ENCODE results near the gene CEP128.
"Not testable (repeated sequence)": the region's sequence is repeated elsewhere in the genome, so short reads cannot be mapped to it uniquely, and the experiment has no call there.

Gene CEP128

GRCh38 chr14:80927083-80927989 lies 14.2 kb downstream of the CEP128 start:
- no peaks in the 10 kb centered on the region for H3K9me3 ChIP-seq (ENCODE audit: control insufficient read depth in 1 of 2, low read length in 2 of 2)
- no peaks in the 10 kb centered on the region for H3K27me3 ChIP-seq (ENCODE audit: low read depth, low read length)
- H3K4me1 ChIP-seq (ENCODE audit: control insufficient read depth in 1 of 2, insufficient read depth in 2 of 2, low read length in 2 of 2), result no peaks in the 10 kb centered on the region
- H3K36me3 ChIP-seq (ENCODE audit: control insufficient read depth in 1 of 2, insufficient read depth in 2 of 2, low read length in 2 of 2), result no peaks in the 10 kb centered on the region
- H3K4me3 ChIP-seq (ENCODE audit: low read depth in 1 of 2, low read length in 2 of 2), result no peak overlapping the region
- H3K27ac ChIP-seq (ENCODE audit: low read length), result no peak overlapping the region

- Histone ChIP-seq H3K27ac (ENCODE audit: low read length) (no peak overlapping the region), H3K4me1 (ENCODE audit: control insufficient read depth in 1 of 2, insufficient read depth in 2 of 2, low read length in 2 of 2) (no peaks in the 10 kb centered on the region), H3K4me3 (ENCODE audit: low read depth in 1 of 2, low read length in 2 of 2) (no peak overlapping the region), H3K36me3 (ENCODE audit: control insufficient read depth in 1 of 2, insufficient read depth in 2 of 2, low read length in 2 of 2) (no peaks in the 10 kb centered on the region), H3K9me3 (ENCODE audit: control insufficient read depth in 1 of 2, low read length in 2 of 2) (no peaks in the 10 kb centered on the region), H3K27me3 (ENCODE audit: low read depth, low read length) (no peaks in the 10 kb centered on the region)
These were observed 15.0 kb downstream of the CEP128 start for GRCh38 chr14:80926397-80927082.

- H3K9me3 ChIP-seq (ENCODE audit: control insufficient read depth in 1 of 2, low read length in 2 of 2), result no peaks in the 10 kb centered on the region
- H3K27me3 ChIP-seq (ENCODE audit: low read depth, low read length), result no peaks in the 10 kb centered on the region
- no peaks in the 10 kb centered on the region for H3K4me1 ChIP-seq (ENCODE audit: control insufficient read depth in 1 of 2, insufficient read depth in 2 of 2, low read length in 2 of 2)
- H3K36me3 ChIP-seq (ENCODE audit: control insufficient read depth in 1 of 2, insufficient read depth in 2 of 2, low read length in 2 of 2), result no peaks in the 10 kb centered on the region
- H3K27ac ChIP-seq (ENCODE audit: low read length), result no peak overlapping the region
- no peak overlapping the region for H3K4me3 ChIP-seq (ENCODE audit: low read depth in 1 of 2, low read length in 2 of 2)
These were observed 17.0 kb downstream of the CEP128 start for GRCh38 chr14:80924365-80925103.

GRCh38 chr14:80923368-80923767 lies 18.2 kb downstream of the CEP128 start:
- H3K36me3 ChIP-seq (ENCODE audit: control insufficient read depth in 1 of 2, insufficient read depth in 2 of 2, low read length in 2 of 2), result no peaks in the 10 kb centered on the region
- no peaks in the 10 kb centered on the region for H3K9me3 ChIP-seq (ENCODE audit: control insufficient read depth in 1 of 2, low read length in 2 of 2)

GRCh38 chr14:80919622-80920021 lies 21.9 kb downstream of the CEP128 start:
- Histone ChIP-seq H3K36me3 (ENCODE audit: control insufficient read depth in 1 of 2, insufficient read depth in 2 of 2, low read length in 2 of 2) (peaks cover 0 to 15% of the 10 kb centered on the region in 2 donors), H3K4me1 (ENCODE audit: control insufficient read depth in 1 of 2, insufficient read depth in 2 of 2, low read length in 2 of 2) (no peaks in the 10 kb centered on the region), H3K27me3 (ENCODE audit: low read depth, low read length) (no peaks in the 10 kb centered on the region), H3K9me3 (ENCODE audit: control insufficient read depth in 1 of 2, low read length in 2 of 2) (no peaks in the 10 kb centered on the region), H3K4me3 (ENCODE audit: low read depth in 1 of 2, low read length in 2 of 2) (no peak overlapping the region), H3K27ac (ENCODE audit: low read length) (no peak overlapping the region)

More at GRCh38 chr14:80923368-80923767, 18.2 kb downstream of the CEP128 start:
- no peaks in the 10 kb centered on the region for H3K4me1 ChIP-seq (ENCODE audit: control insufficient read depth in 1 of 2, insufficient read depth in 2 of 2, low read length in 2 of 2)
- no peak overlapping the region for H3K27ac ChIP-seq (ENCODE audit: low read length)
- no peak overlapping the region for H3K4me3 ChIP-seq (ENCODE audit: low read depth in 1 of 2, low read length in 2 of 2)
- H3K27me3 ChIP-seq (ENCODE audit: low read depth, low read length), result no peaks in the 10 kb centered on the region

DNA sequence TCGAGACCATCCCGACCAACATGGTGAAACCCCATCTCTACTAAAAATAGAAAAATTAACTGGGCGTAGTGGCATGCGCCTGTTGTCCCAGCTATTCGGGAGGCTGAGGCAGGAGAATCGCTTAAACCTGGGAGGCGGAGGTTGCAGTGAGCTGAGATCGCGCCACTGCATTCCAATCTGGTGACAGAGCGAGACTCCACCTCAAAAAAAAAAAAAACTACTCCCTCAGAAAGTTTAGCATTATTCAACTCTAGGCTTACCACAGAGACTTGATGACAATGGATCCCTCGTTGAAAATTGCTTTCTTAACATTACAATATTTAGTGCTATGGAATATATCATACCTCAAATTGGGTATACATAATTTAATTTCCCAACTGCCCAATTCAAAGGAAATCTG lies 29.5 kb downstream of the CEP128 start:
- H3K27ac ChIP-seq (ENCODE audit: low read length), result not testable (repeated sequence)

DNA sequence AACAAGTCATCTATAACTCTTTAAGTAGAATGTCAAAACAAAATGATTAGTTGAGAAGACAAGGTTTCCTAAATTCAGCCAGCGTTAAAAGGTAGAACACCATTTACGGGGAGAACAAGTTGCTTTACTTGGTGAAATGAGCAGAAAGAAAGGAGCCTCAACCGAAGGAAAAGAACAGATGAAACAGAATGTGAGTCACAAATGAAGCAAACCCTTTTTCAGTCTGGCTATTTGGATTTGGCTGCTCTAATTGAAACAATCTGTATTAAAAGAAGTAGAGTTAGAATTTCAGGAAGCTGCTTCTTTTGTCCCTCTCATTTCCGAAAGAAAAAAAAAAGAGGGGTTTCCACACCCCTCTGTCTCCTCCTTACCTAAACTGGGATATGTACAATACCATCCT lies 34.6 kb downstream of the CEP128 start:
- H3K4me3 ChIP-seq (ENCODE audit: low read depth in 1 of 2, low read length in 2 of 2), result no peak overlapping the region
- no peaks in the 10 kb centered on the region for H3K4me1 ChIP-seq (ENCODE audit: control insufficient read depth in 1 of 2, insufficient read depth in 2 of 2, low read length in 2 of 2)
- H3K27ac ChIP-seq (ENCODE audit: low read length), result no peak overlapping the region
- H3K9me3 ChIP-seq (ENCODE audit: control insufficient read depth in 1 of 2, low read length in 2 of 2), result no peaks in the 10 kb centered on the region
- no peaks in the 10 kb centered on the region for H3K27me3 ChIP-seq (ENCODE audit: low read depth, low read length)
- H3K36me3 ChIP-seq (ENCODE audit: control insufficient read depth in 1 of 2, insufficient read depth in 2 of 2, low read length in 2 of 2), result no peaks in the 10 kb centered on the region

More for the DNA sequence above, 29.5 kb downstream of the CEP128 start:
- H3K4me3 ChIP-seq (ENCODE audit: low read depth in 1 of 2, low read length in 2 of 2); H3K4me1 ChIP-seq (ENCODE audit: control insufficient read depth in 1 of 2, insufficient read depth in 2 of 2, low read length in 2 of 2); H3K27me3 ChIP-seq (ENCODE audit: low read depth, low read length); H3K9me3 ChIP-seq (ENCODE audit: control insufficient read depth in 1 of 2, low read length in 2 of 2): not testable (repeated sequence)
- peaks cover 0 to 15% of the 10 kb centered on the region in 2 donors for H3K36me3 ChIP-seq (ENCODE audit: control insufficient read depth in 1 of 2, insufficient read depth in 2 of 2, low read length in 2 of 2)

- Histone ChIP-seq H3K9me3 (ENCODE audit: control insufficient read depth in 1 of 2, low read length in 2 of 2) (no peaks in the 10 kb centered on the region), H3K27me3 (ENCODE audit: low read depth, low read length) (no peaks in the 10 kb centered on the region), H3K36me3 (ENCODE audit: control insufficient read depth in 1 of 2, insufficient read depth in 2 of 2, low read length in 2 of 2) (no peaks in the 10 kb centered on the region), H3K4me1 (ENCODE audit: control insufficient read depth in 1 of 2, insufficient read depth in 2 of 2, low read length in 2 of 2) (no peaks in the 10 kb centered on the region), H3K27ac (ENCODE audit: low read length) (no peak overlapping the region), H3K4me3 (ENCODE audit: low read depth in 1 of 2, low read length in 2 of 2) (no peak overlapping the region)
These were observed 35.2 kb downstream of the CEP128 start for GRCh38 chr14:80906336-80906735.

GRCh38 chr14:80902608-80903007 lies 38.9 kb downstream of the CEP128 start:
- Histone ChIP-seq H3K4me1 (ENCODE audit: control insufficient read depth in 1 of 2, insufficient read depth in 2 of 2, low read length in 2 of 2) (no peaks in the 10 kb centered on the region), H3K27me3 (ENCODE audit: low read depth, low read length) (no peaks in the 10 kb centered on the region), H3K9me3 (ENCODE audit: control insufficient read depth in 1 of 2, low read length in 2 of 2) (no peaks in the 10 kb centered on the region), H3K36me3 (ENCODE audit: control insufficient read depth in 1 of 2, insufficient read depth in 2 of 2, low read length in 2 of 2) (no peaks in the 10 kb centered on the region), H3K27ac (ENCODE audit: low read length) (no peak overlapping the region), H3K4me3 (ENCODE audit: low read depth in 1 of 2, low read length in 2 of 2) (no peak overlapping the region)

DNA sequence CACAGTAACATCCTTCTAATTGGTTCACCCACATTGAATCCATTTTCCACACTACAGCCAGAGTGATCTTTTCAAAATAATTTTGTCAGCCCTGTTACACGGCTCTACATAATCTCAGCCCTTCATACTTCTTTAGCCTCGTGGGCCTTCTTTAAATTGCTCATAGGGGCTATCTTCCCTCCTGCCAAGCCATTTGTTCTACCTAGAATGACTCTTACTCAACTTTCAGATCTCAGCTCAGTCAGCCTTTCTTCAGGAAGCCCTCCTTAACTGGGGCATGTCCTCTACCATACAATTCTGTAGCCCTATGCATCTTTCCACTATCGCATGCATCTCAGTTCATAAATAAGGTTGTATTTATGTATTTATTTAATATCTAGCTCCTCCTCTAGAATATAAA lies 39.7 kb downstream of the CEP128 start:
- H3K4me3 ChIP-seq (ENCODE audit: low read depth in 1 of 2, low read length in 2 of 2), result no peak overlapping the region
- no peak overlapping the region for H3K27ac ChIP-seq (ENCODE audit: low read length)

GRCh38 chr14:80901260-80901659 lies 40.3 kb downstream of the CEP128 start:
- no peak overlapping the region for H3K27ac ChIP-seq (ENCODE audit: low read length)
- H3K4me3 ChIP-seq (ENCODE audit: low read depth in 1 of 2, low read length in 2 of 2), result no peak overlapping the region
- H3K27me3 ChIP-seq (ENCODE audit: low read depth, low read length), result no peaks in the 10 kb centered on the region
- no peaks in the 10 kb centered on the region for H3K4me1 ChIP-seq (ENCODE audit: control insufficient read depth in 1 of 2, insufficient read depth in 2 of 2, low read length in 2 of 2)
- no peaks in the 10 kb centered on the region for H3K36me3 ChIP-seq (ENCODE audit: control insufficient read depth in 1 of 2, insufficient read depth in 2 of 2, low read length in 2 of 2)
- H3K9me3 ChIP-seq (ENCODE audit: control insufficient read depth in 1 of 2, low read length in 2 of 2), result no peaks in the 10 kb centered on the region

More for the DNA sequence above, 39.7 kb downstream of the CEP128 start:
- Histone ChIP-seq H3K4me1 (ENCODE audit: control insufficient read depth in 1 of 2, insufficient read depth in 2 of 2, low read length in 2 of 2) (no peaks in the 10 kb centered on the region), H3K36me3 (ENCODE audit: control insufficient read depth in 1 of 2, insufficient read depth in 2 of 2, low read length in 2 of 2) (no peaks in the 10 kb centered on the region), H3K9me3 (ENCODE audit: control insufficient read depth in 1 of 2, low read length in 2 of 2) (no peaks in the 10 kb centered on the region), H3K27me3 (ENCODE audit: low read depth, low read length) (no peaks in the 10 kb centered on the region)

All from muscle layer of duodenum (tissue), 2 donors.